ENCODE measurements around the gene WDR77. TPM values are rescaled to one million over a fixed set of nuclear protein-coding genes. Genes with fewer than 3 reads are reported as not detected.

Gene WDR77
- total RNA-seq, 1 experiment from 2014 or later, result 64.5 TPM

- no peak for TF ChIP-seq CBFB (CRISPR knock-in tag; IDR thresholded peaks at IDR 0.05; ENCODE audit: low read depth)
- no peak for TF ChIP-seq TEAD4 (CRISPR knock-in tag; IDR thresholded peaks at IDR 0.05)
- no peak for TF ChIP-seq JAZF1 (CRISPR knock-in tag; IDR thresholded peaks at IDR 0.05)
- TF ChIP-seq, protein P1, sequence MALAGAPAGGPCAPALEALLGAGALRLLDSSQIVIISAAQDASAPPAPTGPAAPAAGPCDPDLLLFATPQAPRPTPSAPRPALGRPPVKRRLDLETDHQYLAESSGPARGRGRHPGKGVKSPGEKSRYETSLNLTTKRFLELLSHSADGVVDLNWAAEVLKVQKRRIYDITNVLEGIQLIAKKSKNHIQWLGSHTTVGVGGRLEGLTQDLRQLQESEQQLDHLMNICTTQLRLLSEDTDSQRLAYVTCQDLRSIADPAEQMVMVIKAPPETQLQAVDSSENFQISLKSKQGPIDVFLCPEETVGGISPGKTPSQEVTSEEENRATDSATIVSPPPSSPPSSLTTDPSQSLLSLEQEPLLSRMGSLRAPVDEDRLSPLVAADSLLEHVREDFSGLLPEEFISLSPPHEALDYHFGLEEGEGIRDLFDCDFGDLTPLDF (CRISPR knock-in tag; IDR thresholded peaks at IDR 0.05), result no peak
These were observed 20.5 kb upstream of the WDR77 start (continued) for GRCh38 chr1:111469539-111469938.

DNA sequence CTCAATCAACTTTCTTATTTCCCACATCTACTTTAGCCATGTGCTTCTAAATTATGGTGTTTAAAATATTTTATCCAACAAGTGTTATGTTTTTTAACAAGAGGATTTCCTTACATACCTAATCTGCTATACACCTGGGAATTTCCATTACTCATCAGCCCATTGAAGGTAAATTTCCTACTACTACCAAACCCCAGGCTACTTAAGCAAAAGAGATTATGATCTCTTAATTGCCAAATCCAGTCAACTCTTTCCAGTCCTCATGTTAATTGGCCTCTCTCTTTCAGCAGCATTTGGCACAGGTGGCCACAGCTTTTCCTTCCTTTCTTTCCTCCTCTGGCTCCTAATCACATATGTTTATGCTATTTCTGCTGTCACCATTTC, 19.7 kb upstream of the WDR77 start:
- H3K4me1 Mint-ChIP-seq, result no peaks in the 10 kb centered on the region

More for the DNA sequence above, 19.7 kb upstream of the WDR77 start:
- no peak for DNase-seq (ENCODE audit: low spot score)
- no peak overlapping the region for H3K4me3 Mint-ChIP-seq
- TF ChIP-seq, protein P2, sequence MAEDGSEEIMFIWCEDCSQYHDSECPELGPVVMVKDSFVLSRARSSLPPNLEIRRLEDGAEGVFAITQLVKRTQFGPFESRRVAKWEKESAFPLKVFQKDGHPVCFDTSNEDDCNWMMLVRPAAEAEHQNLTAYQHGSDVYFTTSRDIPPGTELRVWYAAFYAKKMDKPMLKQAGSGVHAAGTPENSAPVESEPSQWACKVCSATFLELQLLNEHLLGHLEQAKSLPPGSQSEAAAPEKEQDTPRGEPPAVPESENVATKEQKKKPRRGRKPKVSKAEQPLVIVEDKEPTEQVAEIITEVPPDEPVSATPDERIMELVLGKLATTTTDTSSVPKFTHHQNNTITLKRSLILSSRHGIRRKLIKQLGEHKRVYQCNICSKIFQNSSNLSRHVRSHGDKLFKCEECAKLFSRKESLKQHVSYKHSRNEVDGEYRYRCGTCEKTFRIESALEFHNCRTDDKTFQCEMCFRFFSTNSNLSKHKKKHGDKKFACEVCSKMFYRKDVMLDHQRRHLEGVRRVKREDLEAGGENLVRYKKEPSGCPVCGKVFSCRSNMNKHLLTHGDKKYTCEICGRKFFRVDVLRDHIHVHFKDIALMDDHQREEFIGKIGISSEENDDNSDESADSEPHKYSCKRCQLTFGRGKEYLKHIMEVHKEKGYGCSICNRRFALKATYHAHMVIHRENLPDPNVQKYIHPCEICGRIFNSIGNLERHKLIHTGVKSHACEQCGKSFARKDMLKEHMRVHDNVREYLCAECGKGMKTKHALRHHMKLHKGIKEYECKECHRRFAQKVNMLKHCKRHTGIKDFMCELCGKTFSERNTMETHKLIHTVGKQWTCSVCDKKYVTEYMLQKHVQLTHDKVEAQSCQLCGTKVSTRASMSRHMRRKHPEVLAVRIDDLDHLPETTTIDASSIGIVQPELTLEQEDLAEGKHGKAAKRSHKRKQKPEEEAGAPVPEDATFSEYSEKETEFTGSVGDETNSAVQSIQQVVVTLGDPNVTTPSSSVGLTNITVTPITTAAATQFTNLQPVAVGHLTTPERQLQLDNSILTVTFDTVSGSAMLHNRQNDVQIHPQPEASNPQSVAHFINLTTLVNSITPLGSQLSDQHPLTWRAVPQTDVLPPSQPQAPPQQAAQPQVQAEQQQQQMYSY (CRISPR knock-in tag; IDR thresholded peaks at IDR 0.05), result no peak
- TF ChIP-seq ATF6 (CRISPR knock-in tag; IDR thresholded peaks at IDR 0.05), result no peak
- TF ChIP-seq NFYB (CRISPR knock-in tag; conservative IDR thresholded peaks at IDR 0.05; ENCODE audit: low read depth), result no peak
- no peak for TF ChIP-seq ZNF138 (CRISPR knock-in tag; conservative IDR thresholded peaks at IDR 0.05)
- TF ChIP-seq ETV6 (CRISPR knock-in tag; IDR thresholded peaks at IDR 0.05), result no peak
- TF ChIP-seq ZNF416 (CRISPR knock-in tag; IDR thresholded peaks at IDR 0.05), result no peak
- no peak for TF ChIP-seq CTCF (IDR thresholded peaks at IDR 0.05)
- TF ChIP-seq ZNF512 (CRISPR knock-in tag; IDR thresholded peaks at IDR 0.05; ENCODE audit: borderline replicate concordance), result no peak
- TF ChIP-seq MYBL2 (CRISPR knock-in tag; IDR thresholded peaks at IDR 0.05), result no peak
- TF ChIP-seq SOX15 (CRISPR knock-in tag; IDR thresholded peaks at IDR 0.05), result no peak
- no peak for TF ChIP-seq HMGA2 (CRISPR knock-in tag; IDR thresholded peaks at IDR 0.05)
- TF ChIP-seq, protein P3, sequence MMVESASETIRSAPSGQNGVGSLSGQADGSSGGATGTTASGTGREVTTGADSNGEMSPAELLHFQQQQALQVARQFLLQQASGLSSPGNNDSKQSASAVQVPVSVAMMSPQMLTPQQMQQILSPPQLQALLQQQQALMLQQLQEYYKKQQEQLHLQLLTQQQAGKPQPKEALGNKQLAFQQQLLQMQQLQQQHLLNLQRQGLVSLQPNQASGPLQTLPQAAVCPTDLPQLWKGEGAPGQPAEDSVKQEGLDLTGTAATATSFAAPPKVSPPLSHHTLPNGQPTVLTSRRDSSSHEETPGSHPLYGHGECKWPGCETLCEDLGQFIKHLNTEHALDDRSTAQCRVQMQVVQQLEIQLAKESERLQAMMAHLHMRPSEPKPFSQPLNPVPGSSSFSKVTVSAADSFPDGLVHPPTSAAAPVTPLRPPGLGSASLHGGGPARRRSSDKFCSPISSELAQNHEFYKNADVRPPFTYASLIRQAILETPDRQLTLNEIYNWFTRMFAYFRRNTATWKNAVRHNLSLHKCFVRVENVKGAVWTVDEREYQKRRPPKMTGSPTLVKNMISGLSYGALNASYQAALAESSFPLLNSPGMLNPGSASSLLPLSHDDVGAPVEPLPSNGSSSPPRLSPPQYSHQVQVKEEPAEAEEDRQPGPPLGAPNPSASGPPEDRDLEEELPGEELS (CRISPR knock-in tag; IDR thresholded peaks at IDR 0.05), result no peak
- TF ChIP-seq MLX (CRISPR knock-in tag; IDR thresholded peaks at IDR 0.05), result no peak
- TF ChIP-seq ESRRA (CRISPR knock-in tag; IDR thresholded peaks at IDR 0.05; ENCODE audit: borderline replicate concordance), result no peak
- no peak for TF ChIP-seq JAZF1 (CRISPR knock-in tag; IDR thresholded peaks at IDR 0.05)
- TF ChIP-seq TP53 (CRISPR knock-in tag; IDR thresholded peaks at IDR 0.05), result no peak
- POLR2A ChIA-PET, result no interaction called here
- no peak for ATAC-seq
- H3K36me3 Mint-ChIP-seq, result no peaks in the 10 kb centered on the region
- CTCF ChIA-PET, result no interaction called here
- no peaks in the 10 kb centered on the region for H3K9me3 Mint-ChIP-seq
- H3K27ac Mint-ChIP-seq, result no peak overlapping the region
- no peaks in the 10 kb centered on the region for H3K27me3 Mint-ChIP-seq (ENCODE audit: low read depth)

Data from WTC11 (cell line).